GM12878 (cell line): ENCODE results near the gene FHL3. TPM values are rescaled to one million over a fixed set of nuclear protein-coding genes. Genes with fewer than 3 reads are reported as not detected.

Source experiments
- ATF7 ChIP-seq: fragments of 450-650 bp; IDR thresholded peaks from 2 replicates; pipeline ENCODE4 v1.6.1; 2016; ENCODE audit warnings: low read depth, mild to moderate bottlenecking
- CREB1 ChIP-seq: IDR thresholded peaks from 2 replicates; pipeline ENCODE4 v1.6.1; 2012; ENCODE audit warnings: low read depth, mild to moderate bottlenecking, inconsistent platforms
- IRF5 ChIP-seq: fragments of 450-650 bp; IDR thresholded peaks from 2 replicates; pipeline ENCODE4 v1.6.1; 2017; ENCODE audit warnings: borderline replicate concordance
- POU2F2 ChIP-seq: IDR thresholded peaks from 3 replicates; pipeline ENCODE4 v1.6.1; 2011; ENCODE audit warnings: low read depth, mild to moderate bottlenecking, low read length, borderline replicate concordance
- TBL1XR1 ChIP-seq: IDR thresholded peaks from 2 replicates; pipeline ENCODE4 v1.6.1; 2012; ENCODE audit warnings: low read depth, low read length, improper control_type of control experiment
- ZBTB40 ChIP-seq: fragments of 450-650 bp; IDR thresholded peaks from 2 replicates; pipeline ENCODE4 v1.6.1; 2016; ENCODE audit warnings: mild to moderate bottlenecking, moderate library complexity, borderline replicate concordance
- ZNF384 ChIP-seq: IDR thresholded peaks from 2 replicates; pipeline ENCODE4 v1.6.1; 2012; ENCODE audit warnings: low read depth, mild to moderate bottlenecking, low read length, improper control_type of control experiment, borderline replicate concordance
- ZNF622 ChIP-seq: fragments of 450-650 bp; IDR thresholded peaks from 2 replicates; pipeline ENCODE4 v1.6.1; 2017; ENCODE audit warnings: mild to moderate bottlenecking, inconsistent platforms
- polyA plus RNA-seq, 11 experiments: library from polyadenylated mRNA; depleted of rRNA in 4 of 11; unstranded in 6 of 11; stranded (reverse) in 5 of 11; fragments of >200 nt; fragmentation: Nextera tagmentation in 4 of 11; fragmentation: Illumina TruSeq in 1 of 11; extraction: Ambion mirVana in 4 of 11; extraction: Trizol in 1 of 11; gene quantifications; 1 replicate in 1 of 11; 2 replicates in 10 of 11; pipeline versions ENCODE4 v1.2.1 to v1.2.3, GENCODE V29; 2011 to 2016; ENCODE audit warnings: inconsistent platforms in 2 of 11, missing spikeins in 2 of 11, low read depth in 1 of 11
- total RNA-seq, 4 experiments: library from RNA; depleted of rRNA in 3 of 4; stranded (reverse); fragments of >200 nt in 3 of 4; fragmentation: Illumina TruSeq in 1 of 4; extraction: Trizol in 1 of 4; gene quantifications; 2 replicates each; pipeline versions ENCODE4 v1.2.1 to v1.2.3, GENCODE V29; 2013 to 2021
- TF ChIP-seq, protein P1 (sequence below): IDR thresholded peaks from 2 replicates; pipeline ENCODE4 v1.6.1; 2011; ENCODE audit warnings: low read depth, low read length, improper control_type of control experiment, borderline replicate concordance
- TF ChIP-seq, protein P2 (sequence below): fragments of 150-350 bp; IDR thresholded peaks from 2 replicates; pipeline ENCODE4 v1.6.1; 2016; ENCODE audit warnings: low read depth, low read length
- TF ChIP-seq, protein P3 (sequence below): fragments of 450-650 bp; formaldehyde crosslinking; IDR thresholded peaks from 2 replicates; pipeline ENCODE4 v1.5.0; 2022; ENCODE audit warnings: mild to moderate bottlenecking, missing genetic modification characterization
- TF ChIP-seq, protein P4 (sequence below): IDR thresholded peaks from 2 replicates; pipeline ENCODE4 v1.6.1; 2011; ENCODE audit warnings: borderline replicate concordance, low read depth, mild to moderate bottlenecking, moderate library complexity, low read length; ENCODE audit not compliant: insufficient read depth, poor library complexity, severe bottlenecking

Gene FHL3
- total and polyA plus RNA-seq, 10 of the 15 experiments (the other 5 are each of a cell fraction or from before 2014, with no cell fraction given), result 0.26 to 13.9 (median 7.9) TPM

- TF ChIP-seq, protein P1, sequence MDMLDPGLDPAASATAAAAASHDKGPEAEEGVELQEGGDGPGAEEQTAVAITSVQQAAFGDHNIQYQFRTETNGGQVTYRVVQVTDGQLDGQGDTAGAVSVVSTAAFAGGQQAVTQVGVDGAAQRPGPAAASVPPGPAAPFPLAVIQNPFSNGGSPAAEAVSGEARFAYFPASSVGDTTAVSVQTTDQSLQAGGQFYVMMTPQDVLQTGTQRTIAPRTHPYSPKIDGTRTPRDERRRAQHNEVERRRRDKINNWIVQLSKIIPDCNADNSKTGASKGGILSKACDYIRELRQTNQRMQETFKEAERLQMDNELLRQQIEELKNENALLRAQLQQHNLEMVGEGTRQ, result no peak
- TF ChIP-seq, protein P2, sequence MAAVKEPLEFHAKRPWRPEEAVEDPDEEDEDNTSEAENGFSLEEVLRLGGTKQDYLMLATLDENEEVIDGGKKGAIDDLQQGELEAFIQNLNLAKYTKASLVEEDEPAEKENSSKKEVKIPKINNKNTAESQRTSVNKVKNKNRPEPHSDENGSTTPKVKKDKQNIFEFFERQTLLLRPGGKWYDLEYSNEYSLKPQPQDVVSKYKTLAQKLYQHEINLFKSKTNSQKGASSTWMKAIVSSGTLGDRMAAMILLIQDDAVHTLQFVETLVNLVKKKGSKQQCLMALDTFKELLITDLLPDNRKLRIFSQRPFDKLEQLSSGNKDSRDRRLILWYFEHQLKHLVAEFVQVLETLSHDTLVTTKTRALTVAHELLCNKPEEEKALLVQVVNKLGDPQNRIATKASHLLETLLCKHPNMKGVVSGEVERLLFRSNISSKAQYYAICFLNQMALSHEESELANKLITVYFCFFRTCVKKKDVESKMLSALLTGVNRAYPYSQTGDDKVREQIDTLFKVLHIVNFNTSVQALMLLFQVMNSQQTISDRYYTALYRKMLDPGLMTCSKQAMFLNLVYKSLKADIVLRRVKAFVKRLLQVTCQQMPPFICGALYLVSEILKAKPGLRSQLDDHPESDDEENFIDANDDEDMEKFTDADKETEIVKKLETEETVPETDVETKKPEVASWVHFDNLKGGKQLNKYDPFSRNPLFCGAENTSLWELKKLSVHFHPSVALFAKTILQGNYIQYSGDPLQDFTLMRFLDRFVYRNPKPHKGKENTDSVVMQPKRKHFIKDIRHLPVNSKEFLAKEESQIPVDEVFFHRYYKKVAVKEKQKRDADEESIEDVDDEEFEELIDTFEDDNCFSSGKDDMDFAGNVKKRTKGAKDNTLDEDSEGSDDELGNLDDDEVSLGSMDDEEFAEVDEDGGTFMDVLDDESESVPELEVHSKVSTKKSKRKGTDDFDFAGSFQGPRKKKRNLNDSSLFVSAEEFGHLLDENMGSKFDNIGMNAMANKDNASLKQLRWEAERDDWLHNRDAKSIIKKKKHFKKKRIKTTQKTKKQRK, result no peak
- no peak for TF ChIP-seq IRF5
- no peak for TF ChIP-seq CREB1
- TF ChIP-seq TBL1XR1, result peak; percentile 79; the same call in 1 of the 2 replicates
- TF ChIP-seq, protein P3, sequence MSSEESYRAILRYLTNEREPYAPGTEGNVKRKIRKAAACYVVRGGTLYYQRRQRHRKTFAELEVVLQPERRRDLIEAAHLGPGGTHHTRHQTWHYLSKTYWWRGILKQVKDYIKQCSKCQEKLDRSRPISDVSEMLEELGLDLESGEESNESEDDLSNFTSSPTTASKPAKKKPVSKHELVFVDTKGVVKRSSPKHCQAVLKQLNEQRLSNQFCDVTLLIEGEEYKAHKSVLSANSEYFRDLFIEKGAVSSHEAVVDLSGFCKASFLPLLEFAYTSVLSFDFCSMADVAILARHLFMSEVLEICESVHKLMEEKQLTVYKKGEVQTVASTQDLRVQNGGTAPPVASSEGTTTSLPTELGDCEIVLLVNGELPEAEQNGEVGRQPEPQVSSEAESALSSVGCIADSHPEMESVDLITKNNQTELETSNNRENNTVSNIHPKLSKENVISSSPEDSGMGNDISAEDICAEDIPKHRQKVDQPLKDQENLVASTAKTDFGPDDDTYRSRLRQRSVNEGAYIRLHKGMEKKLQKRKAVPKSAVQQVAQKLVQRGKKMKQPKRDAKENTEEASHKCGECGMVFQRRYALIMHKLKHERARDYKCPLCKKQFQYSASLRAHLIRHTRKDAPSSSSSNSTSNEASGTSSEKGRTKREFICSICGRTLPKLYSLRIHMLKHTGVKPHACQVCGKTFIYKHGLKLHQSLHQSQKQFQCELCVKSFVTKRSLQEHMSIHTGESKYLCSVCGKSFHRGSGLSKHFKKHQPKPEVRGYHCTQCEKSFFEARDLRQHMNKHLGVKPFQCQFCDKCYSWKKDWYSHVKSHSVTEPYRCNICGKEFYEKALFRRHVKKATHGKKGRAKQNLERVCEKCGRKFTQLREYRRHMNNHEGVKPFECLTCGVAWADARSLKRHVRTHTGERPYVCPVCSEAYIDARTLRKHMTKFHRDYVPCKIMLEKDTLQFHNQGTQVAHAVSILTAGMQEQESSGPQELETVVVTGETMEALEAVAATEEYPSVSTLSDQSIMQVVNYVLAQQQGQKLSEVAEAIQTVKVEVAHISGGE, result no peak
- no peak for TF ChIP-seq ZBTB40
- peak; percentile 74 for TF ChIP-seq ATF7
- no peak for TF ChIP-seq ZNF384
- TF ChIP-seq, protein P4, sequence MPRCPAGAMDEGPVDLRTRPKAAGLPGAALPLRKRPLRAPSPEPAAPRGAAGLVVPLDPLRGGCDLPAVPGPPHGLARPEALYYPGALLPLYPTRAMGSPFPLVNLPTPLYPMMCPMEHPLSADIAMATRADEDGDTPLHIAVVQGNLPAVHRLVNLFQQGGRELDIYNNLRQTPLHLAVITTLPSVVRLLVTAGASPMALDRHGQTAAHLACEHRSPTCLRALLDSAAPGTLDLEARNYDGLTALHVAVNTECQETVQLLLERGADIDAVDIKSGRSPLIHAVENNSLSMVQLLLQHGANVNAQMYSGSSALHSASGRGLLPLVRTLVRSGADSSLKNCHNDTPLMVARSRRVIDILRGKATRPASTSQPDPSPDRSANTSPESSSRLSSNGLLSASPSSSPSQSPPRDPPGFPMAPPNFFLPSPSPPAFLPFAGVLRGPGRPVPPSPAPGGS, result peak; percentile 81
- 0 out of 3 replicates have a peak, but pooled peaks have one; percentile 42 for TF ChIP-seq POU2F2
- no peak for TF ChIP-seq ZNF622
Measured at GRCh38 chr1:38029685-38030511, 24.6 kb upstream of the FHL3 start (continued).
